K562 (cell line): ENCODE data around the gene IFT122. TPM values are rescaled to one million over a fixed set of nuclear protein-coding genes. Genes with fewer than 3 reads are reported as not detected.

Experiments
- ATAC-seq: fragments of 200-7000 bp; cut with Tn5 transposase; 3 replicates; pipeline ENCODE4 v1.9.1; 2020; ENCODE audit warnings: moderate library complexity
- BruUV-seq: library from RNA; stranded (reverse); fragments of 400-500 nt; replicated peaks from 2 replicates; lab custom pipeline; 2021; lab: Mats Ljungman, UMichigan
- CTCF ChIA-PET: fragments of 300-600 bp; formaldehyde crosslinking; extraction: SDS; loops from one replicate; lab custom pipeline; 2021; ENCODE audit warnings: low intra/inter-chr PET ratio; lab: Yijun Ruan, JAX
- POLR2A ChIA-PET: fragments of 300-600, 350-650 bp; sonication (Branson Sonifier 250); formaldehyde crosslinking; extraction: SDS; loops from one replicate; lab custom pipeline; 2021; ENCODE audit warnings: antibody characterized with exemption, inconsistent platforms; lab: Yijun Ruan, JAX
- DNase-seq, 4 experiments: peaks; one replicate each; pipeline versions ENCODE4 v3.0.0 to v3.0.0-alpha.2; 2011 to 2018; ENCODE audit warnings: low spot score in 3 of 4, mixed read lengths in 3 of 4; ENCODE audit errors: extremely low read depth in 1 of 4
- FAIRE-seq: peaks from 2 replicates; lab custom pipeline; 2011; peaks lifted over from hg19 to GRCh38; lab: Jason Lieb, UNC
- H2AFZ ChIP-seq: 2 replicates; pipeline ENCODE4 v1.6.0; 2011; ENCODE audit warnings: low read depth, low read length, control low read depth, inconsistent platforms
- H3K27ac ChIP-seq: fragments of 200-600 bp; 3 replicates; pipeline ENCODE4 v1.8.0; 2011; ENCODE audit warnings: low read depth, mild to moderate bottlenecking, control low read depth, inconsistent platforms, low read length, moderate library complexity, mixed read lengths; ENCODE audit errors: extremely low read depth
- H3K27me3 ChIP-seq, 2 experiments: fragments of 300-600 bp in 1 of 2; 2 replicates in 1 of 2; 3 replicates in 1 of 2; pipeline versions ENCODE4 v1.6.0 to v1.8.0; 2011; ENCODE audit warnings: inconsistent platforms in 2 of 2, low read length in 2 of 2, mild to moderate bottlenecking in 1 of 2, mixed read lengths in 1 of 2, moderate library complexity in 1 of 2; ENCODE audit not compliant: control insufficient read depth in 2 of 2, insufficient read depth in 2 of 2
- H3K36me3 ChIP-seq: fragments of 300-600 bp; 3 replicates; pipeline ENCODE4 v1.8.0; 2011; ENCODE audit warnings: mild to moderate bottlenecking, low read length, inconsistent platforms; ENCODE audit not compliant: control insufficient read depth, insufficient read depth
- H3K4me1 ChIP-seq, 2 experiments: fragments of 200-600 bp in 1 of 2; replicated peaks in 1 of 2; 2 replicates in 1 of 2; 3 replicates in 1 of 2; pipeline versions ENCODE4 v1.5.1 to v1.8.0; 2011; ENCODE audit warnings: inconsistent platforms in 2 of 2, low read length in 2 of 2, mild to moderate bottlenecking in 1 of 2, mixed read lengths in 1 of 2, moderate library complexity in 1 of 2; ENCODE audit not compliant: control insufficient read depth in 2 of 2, insufficient read depth in 2 of 2
- H3K4me2 ChIP-seq: 2 replicates; pipeline ENCODE4 v1.6.1; 2011; ENCODE audit warnings: low read length, control low read depth, inconsistent platforms, mixed read lengths; ENCODE audit not compliant: insufficient read depth
- H3K4me3 ChIP-seq: fragments of 200-600 bp; sonication (generic), shearing (Covaris generic); 2 replicates; pipeline ENCODE4 v1.5.1; 2016; ENCODE audit warnings: control low read depth, inconsistent platforms
- H3K79me2 ChIP-seq: fragments of 200-600 bp; 3 replicates; pipeline ENCODE4 v1.8.0; 2011; ENCODE audit warnings: low read length, inconsistent platforms; ENCODE audit not compliant: control insufficient read depth, insufficient read depth
- H3K9ac ChIP-seq, 2 experiments: 2 replicates each; pipeline versions ENCODE4 v1.6.0 to v1.6.1; 2011; ENCODE audit warnings: low read depth in 2 of 2, low read length in 2 of 2, control low read depth in 1 of 2, inconsistent platforms in 1 of 2, mild to moderate bottlenecking in 1 of 2, mixed read lengths in 1 of 2; ENCODE audit not compliant: insufficient read depth in 1 of 2
- H3K9me1 ChIP-seq: one replicate; pipeline ENCODE4 v1.6.0; 2011; ENCODE audit warnings: inconsistent platforms, mild to moderate bottlenecking, low read length, moderate library complexity; ENCODE audit not compliant: control insufficient read depth, insufficient read depth
- H3K9me3 ChIP-seq: replicated peaks from 2 replicates; pipeline ENCODE4 v1.5.1; 2011; ENCODE audit warnings: low read depth, low read length, inconsistent platforms; ENCODE audit not compliant: control insufficient read depth, insufficient read depth
- H4K20me1 ChIP-seq: replicated peaks from 2 replicates; pipeline ENCODE4 v1.6.1; 2011; ENCODE audit warnings: low read length, inconsistent platforms, mixed read lengths; ENCODE audit not compliant: control insufficient read depth, insufficient read depth
- ASH1L ChIP-seq: fragments of 450-650 bp; IDR thresholded peaks from 2 replicates; pipeline ENCODE4 v1.6.1; 2018; ENCODE audit warnings: borderline replicate concordance, mild to moderate bottlenecking, low read depth; ENCODE audit not compliant: partially characterized antibody
- ATF1 ChIP-seq, 2 experiments: fragments of 450-650 bp in 1 of 2; IDR thresholded peaks; 2 replicates each; pipeline ENCODE4 v1.6.1; 2016; ENCODE audit warnings: missing compliant biosample characterization in 1 of 2, missing genetic modification characterization in 1 of 2
- BHLHE40 ChIP-seq: IDR thresholded peaks from 2 replicates; pipeline ENCODE4 v1.6.1; 2011; ENCODE audit warnings: low read length, improper control_type of control experiment
- CCNT2 ChIP-seq: IDR thresholded peaks from 2 replicates; pipeline ENCODE4 v1.6.1; 2011; ENCODE audit warnings: borderline replicate concordance, low read depth, mild to moderate bottlenecking, moderate library complexity, mixed read lengths, low read length; ENCODE audit not compliant: insufficient read length; ENCODE audit errors: extremely low read depth
- CREB1 ChIP-seq, 2 experiments: sonication (generic) in 1 of 2; formaldehyde crosslinking in 1 of 2; IDR thresholded peaks; 2 replicates each; pipeline versions ENCODE4 v1.6.1 to v1.8.0; 2012 to 2022; ENCODE audit warnings: inconsistent platforms in 1 of 2, mild to moderate bottlenecking in 1 of 2, missing genetic modification reagents in 1 of 2, moderate library complexity in 1 of 2
- KDM4B ChIP-seq, 2 experiments: fragments of 450-650 bp in 1 of 2; sonication (generic) in 1 of 2; IDR thresholded peaks; 2 replicates each; pipeline ENCODE4 v1.6.1; 2016 to 2017; ENCODE audit warnings: borderline replicate concordance in 2 of 2, antibody characterized with exemption in 1 of 2, low read depth in 1 of 2, mild to moderate bottlenecking in 1 of 2
- KHSRP ChIP-seq: fragments of 450-650 bp; IDR thresholded peaks from 2 replicates; pipeline ENCODE4 v1.6.1; 2017
- KLF6 ChIP-seq: fragments of 250-450 bp; sonication (Bioruptor Pico); IDR thresholded peaks from 2 replicates; pipeline ENCODE4 v1.4.0; 2020; ENCODE audit warnings: mild to moderate bottlenecking, moderate library complexity, borderline replicate concordance
- LEF1 ChIP-seq: fragments of 450-650 bp; IDR thresholded peaks from 2 replicates; pipeline ENCODE4 v1.6.1; 2016; ENCODE audit warnings: mild to moderate bottlenecking
- MYBL2 ChIP-seq, 2 experiments: fragments of 450-650 bp in 1 of 2; sonication (generic) in 1 of 2; formaldehyde crosslinking in 1 of 2; IDR thresholded peaks; 2 replicates each; pipeline versions ENCODE4 v1.6.1 to v1.8.1; 2017 to 2022; ENCODE audit warnings: borderline replicate concordance in 1 of 2, inconsistent platforms in 1 of 2, low read depth in 1 of 2, mild to moderate bottlenecking in 1 of 2, missing genetic modification reagents in 1 of 2, moderate library complexity in 1 of 2
- NR2F6 ChIP-seq: fragments of 450-650 bp; formaldehyde crosslinking; IDR thresholded peaks from 2 replicates; pipeline ENCODE4 v1.4.0; 2020; ENCODE audit warnings: mild to moderate bottlenecking
- POLR3A ChIP-seq: IDR thresholded peaks from 2 replicates; pipeline ENCODE4 v1.6.1; 2011; ENCODE audit warnings: borderline replicate concordance, mild to moderate bottlenecking, moderate library complexity; ENCODE audit not compliant: insufficient read length, insufficient read depth; ENCODE audit errors: extremely low read depth
- POU5F1 ChIP-seq: fragments of 150-350 bp; IDR thresholded peaks from 2 replicates; pipeline ENCODE4 v1.6.1; 2014; ENCODE audit warnings: borderline replicate concordance, low read length, low read depth, mild to moderate bottlenecking; ENCODE audit not compliant: partially characterized antibody
- ZNF253 ChIP-seq: fragments of 250-450 bp; sonication (Bioruptor Pico); conservative IDR thresholded peaks from 2 replicates; pipeline ENCODE4 v1.6.1; 2021; ENCODE audit warnings: mild to moderate bottlenecking
- ZNF717 ChIP-seq: fragments of 250-450 bp; sonication (Bioruptor Pico); IDR thresholded peaks from 2 replicates; pipeline ENCODE4 v1.5.0; 2021
- WGBS: fragments of 100-300 bp; shearing (Covaris generic); methylation state at CpG from one replicate; pipeline ENCODE4 v1.1.6; 2016; ENCODE audit warnings: low coverage, mixed read lengths; ENCODE audit not compliant: insufficient coverage; ENCODE audit errors: missing lambda C conversion rate; 5-methylcytosine and 5-hydroxymethylcytosine counted together
- in situ Hi-C: fragments of 300-500 bp; cut with MboI; formaldehyde crosslinking; loops from 4 replicates; pipeline ENCODE4 v1.15.0; 2018; ENCODE audit warnings: inconsistent platforms, mixed read lengths
- intact Hi-C: fragments of 100-400 bp; cut with micrococcal nuclease; formaldehyde crosslinking; loops from 2 replicates; pipeline ENCODE4 v1.14.2; 2022
- polyA plus RNA-seq, 8 experiments: library from polyadenylated mRNA; depleted of rRNA in 4 of 8; stranded (reverse) in 5 of 8; unstranded in 3 of 8; fragments of >200 nt; fragmentation: Nextera tagmentation in 2 of 8; fragmentation: Illumina TruSeq in 1 of 8; extraction: Ambion mirVana in 2 of 8; extraction: Trizol in 1 of 8; gene quantifications; 2 replicates each; pipeline versions ENCODE4 v1.2.1 to v1.2.3, GENCODE V29; 2011 to 2014; ENCODE audit warnings: inconsistent platforms in 1 of 8, missing spikeins in 1 of 8
- total RNA-seq, 7 experiments: library from RNA; depleted of rRNA in 6 of 7; stranded (reverse); fragments of >200 nt in 6 of 7; fragmentation: Illumina TruSeq in 2 of 7; extraction: Trizol in 2 of 7; gene quantifications; 2 replicates each; pipeline versions ENCODE4 v1.2.1 to v1.2.3, GENCODE V29; 2011 to 2021; ENCODE audit warnings: low replicate concordance in 1 of 7
- TF ChIP-seq, protein P1 (sequence below): fragments of 250-450 bp; sonication (Bioruptor Pico); IDR thresholded peaks from 2 replicates; pipeline ENCODE4 v1.5.0; 2020; ENCODE audit warnings: mild to moderate bottlenecking, borderline replicate concordance

Gene IFT122
- total and polyA plus RNA-seq, 9 of the 15 experiments (the other 6 are each of a cell fraction or from before 2014, with no cell fraction given) = 2.4 to 11.5 (median 7.7) TPM

DNA sequence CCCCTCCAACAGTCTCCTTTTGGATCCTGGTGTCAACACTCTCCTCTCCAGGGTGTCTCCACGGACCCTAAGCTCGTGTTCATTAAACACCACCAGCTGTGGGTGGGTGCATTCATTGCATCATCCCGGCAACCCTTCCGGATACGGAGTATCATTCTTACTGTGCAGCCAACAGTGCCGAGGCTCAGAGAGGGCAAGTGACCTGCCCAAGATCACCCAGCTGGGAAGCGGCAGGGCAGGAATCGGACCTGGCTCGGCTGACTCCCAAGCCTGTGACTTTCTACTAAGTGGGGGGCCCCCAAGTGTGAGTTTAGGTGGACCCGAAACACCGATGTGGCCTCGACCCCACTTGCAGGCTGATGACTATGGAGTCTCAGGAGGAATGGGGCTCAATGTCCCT lies 123.3 kb downstream of the IFT122 start:
- H3K4me3 ChIP-seq = no peak overlapping the region
- no peak overlapping the region for H3K27ac ChIP-seq
- H3K79me2 ChIP-seq = no peaks in the 10 kb centered on the region
- ChIA-PET POLR2A (no interaction called here), CTCF (no interaction called here)
- no peak overlapping the region for H3K9ac ChIP-seq
- no peaks in the 10 kb centered on the region for H3K27me3 ChIP-seq
- H3K4me2 ChIP-seq = no peak overlapping the region
- TF ChIP-seq CREB1 (IDR thresholded peaks at IDR 0.05) (no peak), CREB1 (CRISPR knock-in tag; IDR thresholded peaks at IDR 0.05) (no peak), ATF1 (CRISPR knock-in tag; IDR thresholded peaks at IDR 0.05) (no peak), ATF1 (tag; IDR thresholded peaks at IDR 0.05) (no peak), ZNF717 (CRISPR knock-in tag) (no peak), ASH1L (no peak), BHLHE40 (no peak), POLR3A (no peak), KDM4B (IDR thresholded peaks at IDR 0.05; ENCODE audit: borderline replicate concordance in 2 of 2, low read depth in 1 of 2) (no peak), KHSRP (no peak), MYBL2 (IDR thresholded peaks at IDR 0.05; ENCODE audit: low read depth) (no peak), MYBL2 (CRISPR knock-in tag; IDR thresholded peaks at IDR 0.05; ENCODE audit: borderline replicate concordance) (no peak), NR2F6 (no peak), POU5F1 (no peak), ZNF253 (CRISPR knock-in tag) (no peak), LEF1 (no peak), CCNT2 (no peak), KLF6 (CRISPR knock-in tag) (no peak)
- TF ChIP-seq, protein P1, sequence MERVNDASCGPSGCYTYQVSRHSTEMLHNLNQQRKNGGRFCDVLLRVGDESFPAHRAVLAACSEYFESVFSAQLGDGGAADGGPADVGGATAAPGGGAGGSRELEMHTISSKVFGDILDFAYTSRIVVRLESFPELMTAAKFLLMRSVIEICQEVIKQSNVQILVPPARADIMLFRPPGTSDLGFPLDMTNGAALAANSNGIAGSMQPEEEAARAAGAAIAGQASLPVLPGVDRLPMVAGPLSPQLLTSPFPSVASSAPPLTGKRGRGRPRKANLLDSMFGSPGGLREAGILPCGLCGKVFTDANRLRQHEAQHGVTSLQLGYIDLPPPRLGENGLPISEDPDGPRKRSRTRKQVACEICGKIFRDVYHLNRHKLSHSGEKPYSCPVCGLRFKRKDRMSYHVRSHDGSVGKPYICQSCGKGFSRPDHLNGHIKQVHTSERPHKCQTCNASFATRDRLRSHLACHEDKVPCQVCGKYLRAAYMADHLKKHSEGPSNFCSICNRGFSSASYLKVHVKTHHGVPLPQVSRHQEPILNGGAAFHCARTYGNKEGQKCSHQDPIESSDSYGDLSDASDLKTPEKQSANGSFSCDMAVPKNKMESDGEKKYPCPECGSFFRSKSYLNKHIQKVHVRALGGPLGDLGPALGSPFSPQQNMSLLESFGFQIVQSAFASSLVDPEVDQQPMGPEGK (CRISPR knock-in tag) = no peak
- ATAC-seq = no peak
- DNase-seq = no peak
- peaks cover 21% of the 10 kb centered on the region; the same call in 1 of the 3 replicates for H3K36me3 ChIP-seq
- FAIRE-seq = no peak
- in situ Hi-C loops (no loop called here), intact Hi-C loops (no loop called here)
- no peak overlapping the region for H2AFZ ChIP-seq
- H3K9me1 ChIP-seq = no peaks in the 10 kb centered on the region
- WGBS = 83% methylated on average over 7 of the region's 12 CpGs
- no TSS peak for BruUV-seq
- peaks cover 0 to 33% of the 10 kb centered on the region in 2 experiments; a peak in 3 of 5 replicates for H3K4me1 ChIP-seq
- no peaks in the 10 kb centered on the region for H3K9me3 ChIP-seq
- no peaks in the 10 kb centered on the region for H4K20me1 ChIP-seq
